Measurements from ENCODE around the gene SYT9.

The SYT9 gene

GRCh38 chr11:7251836-7252682, at the start of gene SYT9:
TSS of gene SYT9 (plus strand) at chr11:7251904. CDS start at chr11:7252187, 283 bp downstream.
- in situ Hi-C loops (cut with MboI; ENCODE audit: low sequenced_read_pairs): no loop called here

GRCh38 chr11:7202412-7202811, 49.3 kb upstream of the SYT9 start:
- in situ Hi-C loops (cut with MboI; ENCODE audit: low sequenced_read_pairs): no loop called here

- in situ Hi-C loops (cut with MboI; ENCODE audit: low sequenced_read_pairs): no loop called here
Observed at GRCh38 chr11:7204778-7205177, 46.9 kb upstream of the SYT9 start.

DNA sequence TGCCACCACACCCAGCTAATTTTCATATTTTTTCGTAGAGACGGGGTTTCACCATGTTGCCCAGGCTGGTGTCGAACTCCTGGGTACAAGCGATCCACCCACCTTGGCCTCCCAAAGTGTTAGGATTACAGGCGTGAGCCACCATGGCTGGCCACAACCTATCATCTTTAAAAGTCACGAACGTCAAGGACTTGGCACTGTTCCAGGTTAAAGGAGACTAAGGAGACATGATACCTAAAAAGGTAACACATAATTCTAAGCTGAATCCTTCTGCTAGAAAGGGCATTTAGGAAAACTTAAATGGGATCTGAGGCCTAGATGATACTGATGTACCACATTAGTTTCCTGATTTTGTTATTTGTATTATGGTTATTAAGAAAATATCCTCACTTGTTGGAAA, 43.3 kb upstream of the SYT9 start:
- in situ Hi-C loops (cut with MboI; ENCODE audit: low sequenced_read_pairs): no loop called here

- in situ Hi-C loops (cut with MboI; ENCODE audit: low sequenced_read_pairs): no loop called here
Observed at GRCh38 chr11:7219491-7219890, 32.2 kb upstream of the SYT9 start.

GRCh38 chr11:7220636-7221035, 31.1 kb upstream of the SYT9 start:
- in situ Hi-C loops (cut with MboI; ENCODE audit: low sequenced_read_pairs): no loop called here

- in situ Hi-C loops (cut with MboI; ENCODE audit: low sequenced_read_pairs): no loop called here
Observed at GRCh38 chr11:7222619-7223018, 29.1 kb upstream of the SYT9 start.

DNA sequence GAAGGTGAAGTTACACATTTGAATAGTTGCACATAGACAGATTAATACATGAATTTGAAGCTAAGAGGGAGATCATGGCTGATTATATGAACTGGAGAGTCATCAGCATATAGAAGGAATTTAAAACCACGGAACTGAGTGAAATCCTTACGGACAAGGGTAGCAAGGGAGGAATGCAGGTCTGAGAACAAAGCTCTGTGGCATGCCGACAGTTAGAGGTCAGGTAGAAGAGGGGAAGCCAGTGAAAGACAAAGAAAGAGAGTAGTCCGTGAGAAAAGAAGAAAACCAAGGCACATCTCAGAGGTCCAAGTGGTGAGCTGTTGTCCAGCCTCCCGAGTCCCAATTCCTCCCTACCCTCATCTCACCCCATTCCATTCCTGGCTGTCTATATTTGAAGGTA, 11.8 kb upstream of the SYT9 start:
- in situ Hi-C loops (cut with MboI; ENCODE audit: low sequenced_read_pairs): no loop called here

- in situ Hi-C loops (cut with MboI; ENCODE audit: low sequenced_read_pairs): no loop called here
Observed at GRCh38 chr11:7245341-7245740, 6.4 kb upstream of the SYT9 start.

DNA sequence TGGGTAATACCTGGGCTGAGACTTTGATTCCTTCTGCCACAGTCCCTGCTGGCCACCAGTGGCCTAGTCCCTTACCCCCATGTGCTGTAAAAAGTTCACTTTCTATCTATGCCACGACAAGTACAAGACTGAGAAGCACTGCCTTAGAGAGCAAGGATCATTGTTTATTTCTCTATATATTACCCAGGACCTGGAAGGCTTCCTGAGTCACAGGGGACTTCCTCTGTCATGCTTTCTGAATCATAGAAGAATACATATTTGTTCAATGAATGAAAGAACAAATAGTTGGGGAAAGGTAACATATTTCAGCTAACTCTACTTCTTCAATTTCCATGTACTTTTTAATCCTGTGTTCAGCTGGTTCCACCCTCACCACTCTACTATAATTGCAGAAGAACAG, 5.5 kb upstream of the SYT9 start:
- in situ Hi-C loops (cut with MboI; ENCODE audit: low sequenced_read_pairs): no loop called here

DNA sequence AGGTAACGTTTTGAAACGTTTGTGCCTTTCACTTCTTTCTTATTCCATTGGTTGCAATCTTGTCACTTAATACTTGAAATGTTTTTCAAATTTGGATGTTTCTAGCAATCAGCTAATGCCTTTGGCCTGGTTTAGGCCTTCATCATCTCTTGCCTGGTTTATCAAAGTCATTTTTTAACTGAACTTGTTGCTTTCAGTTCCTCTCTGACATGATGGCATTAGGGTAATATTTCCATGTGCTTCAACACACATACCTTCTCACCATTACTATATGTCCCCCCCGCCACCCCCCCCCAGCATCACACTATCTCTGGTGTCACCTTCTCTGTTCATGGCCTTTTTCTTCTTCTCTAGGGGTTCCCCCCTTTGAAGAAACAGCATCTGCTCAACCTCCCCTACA, 1.5 kb upstream of the SYT9 start:
- in situ Hi-C loops (cut with MboI; ENCODE audit: low sequenced_read_pairs): no loop called here

GRCh38 chr11:7251487-7251835, 243 bp upstream of the SYT9 start:
- in situ Hi-C loops (cut with MboI; ENCODE audit: low sequenced_read_pairs): no loop called here

DNA sequence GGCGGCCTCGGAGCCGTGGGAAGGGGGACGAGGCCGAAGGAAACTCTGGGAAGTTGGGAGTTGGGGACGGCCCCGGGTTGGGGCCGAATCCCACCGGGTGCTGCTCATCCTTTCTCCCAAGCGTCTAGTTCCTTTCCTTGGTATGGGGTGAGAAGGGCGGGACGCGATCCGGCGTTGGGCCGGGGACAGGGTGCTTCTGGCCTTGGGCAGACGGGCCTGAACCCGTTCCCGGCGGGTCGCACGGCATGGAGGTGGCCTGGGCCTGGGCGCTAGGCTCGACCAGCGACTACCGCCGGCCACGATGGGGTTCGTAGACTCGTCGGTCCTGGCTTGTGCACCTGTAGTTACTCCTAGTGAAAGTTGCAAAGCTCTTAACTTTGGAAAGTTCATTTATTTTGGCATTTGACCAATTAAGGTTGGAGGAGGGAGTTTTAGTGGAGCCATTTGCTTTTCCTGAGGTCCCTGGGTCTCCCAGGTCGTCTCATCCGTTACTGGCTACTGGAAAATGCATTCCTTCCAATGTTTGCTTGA, 1.0 kb downstream of the SYT9 start:
- in situ Hi-C loops (cut with MboI; ENCODE audit: low sequenced_read_pairs): no loop called here

GRCh38 chr11:7253800-7254199, 2.1 kb downstream of the SYT9 start:
- in situ Hi-C loops (cut with MboI; ENCODE audit: low sequenced_read_pairs): no loop called here

DNA sequence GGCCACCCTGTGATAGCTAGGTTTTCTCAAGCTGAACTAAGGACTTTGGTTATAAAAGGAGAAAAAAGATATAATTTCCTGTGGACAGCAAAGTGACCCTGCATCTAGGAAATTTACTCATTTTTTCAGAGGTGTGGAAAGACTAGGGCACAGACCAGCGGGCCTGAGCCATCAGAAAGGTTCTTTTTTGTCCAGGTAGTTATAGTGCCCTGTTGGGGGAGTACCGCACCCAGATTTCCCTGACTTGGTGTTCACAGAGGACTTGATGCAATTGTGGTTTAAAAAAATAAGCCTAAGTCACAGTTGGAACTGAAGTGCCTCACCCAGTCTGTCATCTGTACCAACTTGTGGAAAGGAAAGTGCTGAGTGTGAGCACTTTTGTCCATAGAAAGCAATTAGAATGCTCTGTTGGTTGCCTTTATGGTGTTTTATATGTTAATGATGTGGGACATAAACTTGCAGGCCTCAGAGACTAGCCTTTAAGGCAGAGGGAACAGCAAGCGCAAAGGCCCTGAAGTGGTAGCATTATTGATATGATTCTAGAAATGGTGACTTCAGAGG, 3.1 kb downstream of the SYT9 start:
- in situ Hi-C loops (cut with MboI; ENCODE audit: low sequenced_read_pairs): no loop called here

- in situ Hi-C loops (cut with MboI; ENCODE audit: low sequenced_read_pairs): no loop called here
Observed at GRCh38 chr11:7256943-7257342, 5.2 kb downstream of the SYT9 start.

DNA sequence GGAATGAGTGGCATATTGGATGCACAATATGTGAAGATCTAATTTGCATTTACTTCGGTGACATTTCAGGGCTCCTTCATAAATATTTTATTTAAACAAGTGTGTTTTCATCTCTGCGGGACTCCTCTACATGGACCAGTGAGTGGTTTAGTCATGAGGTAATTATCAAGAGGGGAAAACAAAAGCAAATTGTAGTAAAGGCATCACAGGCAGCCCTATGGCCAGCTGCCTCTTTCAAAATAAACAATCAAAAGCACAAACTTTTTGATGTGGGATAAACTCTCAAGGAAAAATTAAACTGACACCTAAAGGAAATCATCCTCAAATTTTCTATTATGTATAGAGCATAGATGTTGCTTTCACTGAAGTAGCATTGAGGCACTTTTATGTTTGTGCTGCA, 6.0 kb downstream of the SYT9 start:
- in situ Hi-C loops (cut with MboI; ENCODE audit: low sequenced_read_pairs): no loop called here

DNA sequence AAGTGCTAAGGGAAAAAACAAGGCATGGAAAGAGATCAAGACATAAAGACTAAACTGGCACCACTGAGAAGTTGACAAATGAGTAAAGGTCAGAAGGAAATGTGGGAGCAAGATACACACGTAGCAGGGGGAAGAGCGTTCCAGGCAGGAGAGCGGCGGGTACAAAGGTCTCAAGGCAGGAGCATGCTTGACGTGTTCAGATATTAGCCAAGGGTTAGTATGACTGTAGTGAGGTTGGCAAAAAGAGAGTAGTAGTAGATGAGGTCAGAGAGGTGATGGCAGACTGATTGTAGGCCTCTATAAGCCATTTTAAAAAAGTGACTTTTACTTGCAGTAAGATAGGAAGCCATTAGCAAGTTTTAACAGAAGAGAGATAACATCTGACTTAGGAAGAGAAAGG, 9.9 kb downstream of the SYT9 start:
- in situ Hi-C loops (cut with MboI; ENCODE audit: low sequenced_read_pairs): no loop called here

DNA sequence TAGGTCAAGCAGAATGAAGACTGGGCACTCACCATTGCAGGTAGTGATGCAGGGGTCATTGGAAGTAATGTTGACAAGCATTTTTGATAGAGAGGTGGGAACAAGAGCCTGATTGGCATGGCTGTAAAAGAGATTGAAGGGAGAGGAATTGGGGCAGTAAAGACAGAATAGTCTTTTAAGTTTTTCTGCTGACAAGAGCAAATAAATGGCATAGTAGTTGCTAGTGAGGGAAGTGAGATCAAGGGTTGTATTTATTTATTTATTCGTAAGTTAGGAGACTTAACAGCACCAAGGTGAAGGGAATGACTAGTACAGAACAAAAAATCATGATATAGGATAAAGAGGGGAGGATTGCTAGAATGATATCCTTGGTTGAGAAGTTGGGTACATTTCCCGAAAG, 11.0 kb downstream of the SYT9 start:
- in situ Hi-C loops (cut with MboI; ENCODE audit: low sequenced_read_pairs): no loop called here

- in situ Hi-C loops (cut with MboI; ENCODE audit: low sequenced_read_pairs): no loop called here
Observed at GRCh38 chr11:7263842-7264241, 12.1 kb downstream of the SYT9 start.

- in situ Hi-C loops (cut with MboI; ENCODE audit: low sequenced_read_pairs): no loop called here
Observed at GRCh38 chr11:7268758-7269157, 17.1 kb downstream of the SYT9 start.

DNA sequence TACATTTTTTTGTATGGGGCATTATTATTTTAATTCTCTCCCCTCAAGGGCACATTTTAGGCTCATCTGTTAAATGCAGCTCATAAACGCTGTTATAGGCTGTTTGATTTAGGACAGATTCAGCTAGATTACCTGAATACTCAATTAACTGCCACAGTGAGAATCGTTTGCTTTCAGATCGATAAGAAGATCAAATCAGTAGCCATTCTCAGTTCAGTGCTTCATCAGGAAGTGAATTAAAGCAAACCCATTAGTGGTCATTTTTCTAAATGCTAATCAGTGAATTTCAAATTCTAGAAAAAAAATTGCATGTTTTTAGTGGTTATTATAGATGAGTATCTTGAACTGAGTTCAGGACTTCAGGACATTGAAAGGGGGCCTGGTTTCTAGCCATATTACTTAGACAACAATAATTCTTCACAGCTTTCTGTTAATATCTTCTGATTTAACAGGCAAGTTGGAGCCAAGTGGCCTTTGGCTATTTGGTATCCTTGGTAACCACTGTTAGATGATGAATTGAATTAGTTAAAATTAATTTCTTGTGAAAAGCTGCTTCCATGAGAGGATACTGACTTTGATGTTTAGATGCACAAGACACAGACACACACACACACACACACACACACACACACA, 18.6 kb downstream of the SYT9 start:
- in situ Hi-C loops (cut with MboI; ENCODE audit: low sequenced_read_pairs): no loop called here
